ENCODE data around the gene CNOT4. TPM values are rescaled to one million over a fixed set of nuclear protein-coding genes. Genes with fewer than 3 reads are reported as not detected.
A peak's percentile ranks its signal among the peaks of the same experiment; 100 is the strongest.

The CNOT4 gene
- total RNA-seq, 1 donor from 2014 or later, result 9.4 TPM

GRCh38 chr7:135365721-135366120 is 144.2 kb downstream of the CNOT4 start:
- TF ChIP-seq, protein P1, sequence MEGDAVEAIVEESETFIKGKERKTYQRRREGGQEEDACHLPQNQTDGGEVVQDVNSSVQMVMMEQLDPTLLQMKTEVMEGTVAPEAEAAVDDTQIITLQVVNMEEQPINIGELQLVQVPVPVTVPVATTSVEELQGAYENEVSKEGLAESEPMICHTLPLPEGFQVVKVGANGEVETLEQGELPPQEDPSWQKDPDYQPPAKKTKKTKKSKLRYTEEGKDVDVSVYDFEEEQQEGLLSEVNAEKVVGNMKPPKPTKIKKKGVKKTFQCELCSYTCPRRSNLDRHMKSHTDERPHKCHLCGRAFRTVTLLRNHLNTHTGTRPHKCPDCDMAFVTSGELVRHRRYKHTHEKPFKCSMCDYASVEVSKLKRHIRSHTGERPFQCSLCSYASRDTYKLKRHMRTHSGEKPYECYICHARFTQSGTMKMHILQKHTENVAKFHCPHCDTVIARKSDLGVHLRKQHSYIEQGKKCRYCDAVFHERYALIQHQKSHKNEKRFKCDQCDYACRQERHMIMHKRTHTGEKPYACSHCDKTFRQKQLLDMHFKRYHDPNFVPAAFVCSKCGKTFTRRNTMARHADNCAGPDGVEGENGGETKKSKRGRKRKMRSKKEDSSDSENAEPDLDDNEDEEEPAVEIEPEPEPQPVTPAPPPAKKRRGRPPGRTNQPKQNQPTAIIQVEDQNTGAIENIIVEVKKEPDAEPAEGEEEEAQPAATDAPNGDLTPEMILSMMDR (conservative IDR thresholded peaks at IDR 0.05; ENCODE audit: low read depth, low read length), result no peak
- no peak for DNase-seq (ENCODE audit: low read depth)
- no peak overlapping the region for H3K4me3 ChIP-seq (ENCODE audit: low read depth, low read length)

DNA sequence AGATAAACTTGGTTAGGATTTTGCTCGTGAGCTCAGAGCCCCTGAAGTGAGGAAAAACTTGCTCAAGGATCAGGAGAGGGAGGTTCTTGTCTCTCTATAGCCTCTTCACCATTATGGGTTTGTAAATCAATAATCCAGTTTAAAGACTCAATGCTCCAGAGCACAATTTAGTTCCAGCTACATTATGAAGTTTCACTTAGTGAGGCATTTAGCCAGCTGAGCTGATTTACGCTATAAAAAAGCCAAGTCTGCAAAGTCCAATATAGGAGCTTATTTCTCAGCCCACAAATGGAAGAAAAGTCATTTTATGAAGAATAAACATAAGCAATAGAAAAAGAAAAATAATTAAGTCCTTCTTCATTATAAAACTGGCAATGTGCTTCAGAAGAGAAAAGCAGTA is 145.7 kb downstream of the CNOT4 start:
- TF ChIP-seq, protein P1 (conservative IDR thresholded peaks at IDR 0.05; ENCODE audit: low read depth, low read length), result no peak

GRCh38 chr7:135362871-135363270 is 147.0 kb downstream of the CNOT4 start:
- DNase-seq (ENCODE audit: low read depth), result no peak
- TF ChIP-seq, protein P1 (conservative IDR thresholded peaks at IDR 0.05; ENCODE audit: low read depth, low read length), result peak; percentile 25
- H3K4me3 ChIP-seq (ENCODE audit: low read depth, low read length), result no peak overlapping the region

More for the DNA sequence above, 145.7 kb downstream of the CNOT4 start:
- no peak overlapping the region for H3K4me3 ChIP-seq (ENCODE audit: low read depth, low read length)
- DNase-seq (ENCODE audit: low read depth), result no peak

GRCh38 chr7:135361788-135362187 is 148.1 kb downstream of the CNOT4 start:
- H3K4me3 ChIP-seq (ENCODE audit: low read depth, low read length), result no peak overlapping the region
- no peak for DNase-seq (ENCODE audit: low read depth)
- TF ChIP-seq, protein P1 (conservative IDR thresholded peaks at IDR 0.05; ENCODE audit: low read depth, low read length), result no peak

DNA sequence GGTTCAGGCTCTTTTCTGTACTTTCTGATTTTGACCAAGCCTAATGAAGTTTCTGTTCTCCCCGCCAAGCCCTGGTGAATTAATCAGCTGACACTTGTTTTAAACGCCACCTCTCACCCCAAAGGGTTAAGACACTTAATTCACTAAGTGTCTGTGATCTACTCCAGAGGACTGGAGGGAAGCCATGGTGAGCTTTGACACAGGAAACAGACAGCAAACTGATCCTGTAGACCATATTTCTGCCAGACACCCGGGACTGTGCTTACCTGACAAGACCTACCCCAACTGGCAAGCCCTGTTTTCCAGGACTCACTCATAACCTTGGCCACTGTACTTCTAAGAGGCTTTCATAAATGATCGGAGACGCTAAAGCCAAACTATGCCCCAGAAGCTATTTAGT is 150.3 kb downstream of the CNOT4 start:
- H3K4me3 ChIP-seq (ENCODE audit: low read depth, low read length), result no peak overlapping the region
- TF ChIP-seq, protein P1 (conservative IDR thresholded peaks at IDR 0.05; ENCODE audit: low read depth, low read length), result no peak
- DNase-seq (ENCODE audit: low read depth), result no peak

- no peak for DNase-seq (ENCODE audit: low read depth)
- no peak overlapping the region for H3K4me3 ChIP-seq (ENCODE audit: low read depth, low read length)
- TF ChIP-seq, protein P1 (conservative IDR thresholded peaks at IDR 0.05; ENCODE audit: low read depth, low read length), result no peak
Observed at GRCh38 chr7:135355377-135356048, 154.4 kb downstream of the CNOT4 start.

GRCh38 chr7:135353832-135354231 is 156.1 kb downstream of the CNOT4 start:
- no peak for DNase-seq (ENCODE audit: low read depth)
- TF ChIP-seq, protein P1 (conservative IDR thresholded peaks at IDR 0.05; ENCODE audit: low read depth, low read length), result no peak
- no peak overlapping the region for H3K4me3 ChIP-seq (ENCODE audit: low read depth, low read length)
